ENCODE results near the gene TMEM18. TPM values are rescaled to one million over a fixed set of nuclear protein-coding genes. Genes with fewer than 3 reads are reported as not detected.

TMEM18 gene
- total RNA-seq, 2 experiments from 2014 or later, result 25.6 to 26.3 TPM

GRCh38 chr2:651951-652373 lies 25.2 kb downstream of the TMEM18 start:
- DNase-seq, result no peak

DNA sequence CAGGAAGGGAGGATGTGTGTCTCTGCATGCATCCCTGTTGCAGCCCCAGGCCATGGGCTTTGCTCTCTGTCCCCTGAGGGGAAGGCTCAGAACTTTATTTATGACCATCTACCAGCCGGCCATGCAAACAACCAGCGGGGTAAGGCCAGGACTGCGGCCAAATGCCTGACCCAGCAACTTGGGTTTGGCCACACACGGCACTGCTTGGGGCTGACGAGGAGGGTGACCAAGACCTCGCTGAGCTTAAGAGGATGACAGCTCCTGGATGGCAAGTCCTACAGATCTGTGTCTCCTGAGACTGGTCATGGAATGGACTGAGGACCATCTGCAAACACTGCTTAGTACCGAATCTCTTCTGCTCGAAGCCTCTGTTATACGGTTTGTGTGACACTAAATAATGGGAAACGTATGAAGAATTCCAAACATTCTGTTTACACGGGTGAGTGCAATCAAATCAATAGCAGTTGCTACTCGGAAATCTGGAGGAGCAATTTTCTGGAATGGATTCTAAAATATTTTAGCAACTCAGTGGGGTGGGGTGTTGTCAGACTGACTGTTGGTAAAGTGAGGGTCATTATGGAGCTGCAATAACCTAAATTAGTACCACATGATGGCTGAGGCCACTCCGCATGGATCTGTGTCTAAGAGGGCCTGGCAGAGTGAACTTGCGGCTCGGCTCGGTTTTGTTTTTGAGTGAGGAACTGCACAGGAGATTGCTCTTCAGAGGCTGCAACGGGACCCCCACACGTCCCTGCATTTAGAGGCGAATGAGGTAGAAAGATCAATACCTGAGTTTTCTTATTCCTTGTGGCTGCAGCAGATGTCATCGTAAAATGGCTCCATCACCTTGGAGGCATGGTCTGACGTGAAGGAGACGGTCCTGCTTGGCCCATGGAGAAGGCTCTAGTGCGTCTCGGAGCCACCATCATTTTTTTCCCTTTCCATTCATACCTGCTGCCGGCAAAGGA lies 26.6 kb downstream of the TMEM18 start:
- no peak overlapping the region for H3K27ac ChIP-seq (ENCODE audit: low read depth in 1 of 2, low read length in 2 of 2)
- no peaks in the 10 kb centered on the region for H3K36me3 ChIP-seq (ENCODE audit: insufficient read depth, low read length)
- POLR2A ChIA-PET, result no interaction called here
- no peak overlapping the region for H3K4me3 ChIP-seq (ENCODE audit: low read length)
- H3K27me3 Mint-ChIP-seq, result no peaks in the 10 kb centered on the region
- H3K4me1 Mint-ChIP-seq (ENCODE audit: low read depth), result peaks cover 33% of the 10 kb centered on the region
- peaks cover 0 to 2% of the 10 kb centered on the region in 2 experiments for H3K9me3 ChIP-seq (ENCODE audit: control insufficient read depth in 1 of 2, insufficient read depth in 1 of 2, low read length in 2 of 2)
- intact Hi-C loops (cut with DNase I, micrococcal nuclease), result no loop called here
- no peaks in the 10 kb centered on the region for H3K27me3 ChIP-seq (ENCODE audit: control insufficient read depth in 1 of 2, insufficient read depth in 2 of 2, low read length in 2 of 2)
- no peaks in the 10 kb centered on the region for H3K9me3 Mint-ChIP-seq
- H3K36me3 Mint-ChIP-seq (ENCODE audit: low read depth), result no peaks in the 10 kb centered on the region
- no peak overlapping the region for H3K27ac Mint-ChIP-seq
- ATAC-seq (ENCODE audit: poor library complexity), result no peak
- CTCF ChIA-PET, result interaction anchor here (0.6 kb wide), 1 partner anchor 59 kb away, joined by 3 read pairs; no protein-coding TSS in a partner anchor
- peaks cover 19% of the 10 kb centered on the region for H3K4me1 ChIP-seq (ENCODE audit: insufficient read depth, low read length)
- H3K4me3 Mint-ChIP-seq, result no peak overlapping the region
- DNase-seq, result no peak
- TF ChIP-seq CTCF (IDR thresholded peaks at IDR 0.05), result no peak

More at GRCh38 chr2:651951-652373, 25.2 kb downstream of the TMEM18 start:
- ChIA-PET POLR2A (no interaction called here), CTCF (no interaction called here)
- Histone ChIP-seq H3K27ac (ENCODE audit: low read depth in 1 of 2, low read length in 2 of 2) (no peak overlapping the region), H3K27me3 (ENCODE audit: control insufficient read depth in 1 of 2, insufficient read depth in 2 of 2, low read length in 2 of 2) (no peaks in the 10 kb centered on the region), H3K9me3 (ENCODE audit: control insufficient read depth in 1 of 2, insufficient read depth in 1 of 2, low read length in 2 of 2) (peaks cover 0 to 3% of the 10 kb centered on the region in 2 experiments), H3K4me3 (ENCODE audit: low read length) (no peak overlapping the region), H3K4me1 (ENCODE audit: insufficient read depth, low read length) (peaks cover 26% of the 10 kb centered on the region), H3K36me3 (ENCODE audit: insufficient read depth, low read length) (no peaks in the 10 kb centered on the region)
- H3K4me1 Mint-ChIP-seq (ENCODE audit: low read depth), result peaks cover 46% of the 10 kb centered on the region
- H3K27ac Mint-ChIP-seq, result no peak overlapping the region
- intact Hi-C loops (cut with DNase I, micrococcal nuclease), result no loop called here
- no peaks in the 10 kb centered on the region for H3K36me3 Mint-ChIP-seq (ENCODE audit: low read depth)
- H3K4me3 Mint-ChIP-seq, result no peak overlapping the region
- TF ChIP-seq CTCF (IDR thresholded peaks at IDR 0.05), result no peak
- no peaks in the 10 kb centered on the region for H3K9me3 Mint-ChIP-seq
- no peak for ATAC-seq (ENCODE audit: poor library complexity)
- no peaks in the 10 kb centered on the region for H3K27me3 Mint-ChIP-seq

- Mint-ChIP-seq H3K27me3 (no peaks in the 10 kb centered on the region), H3K4me3 (no peak overlapping the region), H3K9me3 (no peaks in the 10 kb centered on the region), H3K36me3 (ENCODE audit: low read depth) (no peaks in the 10 kb centered on the region), H3K4me1 (ENCODE audit: low read depth) (peaks cover 23% of the 10 kb centered on the region), H3K27ac (no peak overlapping the region)
- intact Hi-C loops (cut with DNase I, micrococcal nuclease), result no loop called here
- DNase-seq, result no peak
- H3K27ac ChIP-seq (ENCODE audit: low read depth in 1 of 2, low read length in 2 of 2), result no peak overlapping the region
- CTCF ChIA-PET, result interaction anchor here (0.6 kb wide), 1 partner anchor 58 kb away, joined by 3 read pairs; no protein-coding TSS in a partner anchor
- peaks cover 12% of the 10 kb centered on the region for H3K4me1 ChIP-seq (ENCODE audit: insufficient read depth, low read length)
- POLR2A ChIA-PET, result no interaction called here
- H3K4me3 ChIP-seq (ENCODE audit: low read length), result no peak overlapping the region
- TF ChIP-seq CTCF (IDR thresholded peaks at IDR 0.05), result no peak
- no peak for ATAC-seq (ENCODE audit: poor library complexity)
- H3K9me3 ChIP-seq (ENCODE audit: control insufficient read depth in 1 of 2, insufficient read depth in 1 of 2, low read length in 2 of 2), result no peaks in the 10 kb centered on the region
- H3K36me3 ChIP-seq (ENCODE audit: insufficient read depth, low read length), result no peaks in the 10 kb centered on the region
- H3K27me3 ChIP-seq (ENCODE audit: control insufficient read depth in 1 of 2, insufficient read depth in 2 of 2, low read length in 2 of 2), result no peaks in the 10 kb centered on the region
Observed at GRCh38 chr2:649426-650342, 27.5 kb downstream of the TMEM18 start.
